Endothelial cell of umbilical vein (primary cell): ENCODE data around the gene ELMO1. TPM values are rescaled to one million over a fixed set of nuclear protein-coding genes. Genes with fewer than 3 reads are reported as not detected.

Source experiments
- BruUV-seq: library from RNA; stranded (reverse); fragments of 400-500 nt; replicated peaks from 2 replicates; lab custom pipeline; 2021; lab: Mats Ljungman, UMichigan
- CTCF ChIA-PET: fragments of 300-600, 350-600 bp; sonication (Branson Sonifier 250); formaldehyde crosslinking; loops from one replicate; lab custom pipeline; 2021; ENCODE audit warnings: antibody characterized with exemption, inconsistent platforms; lab: Charles Lee
- POLR2A ChIA-PET: fragments of 300-600, 350-600 bp; sonication (Branson Sonifier 250); formaldehyde crosslinking; loops from one replicate; lab custom pipeline; 2021; ENCODE audit warnings: antibody characterized with exemption, inconsistent platforms; lab: Charles Lee
- DNase-seq: peaks from one replicate; pipeline ENCODE4 v3.0.0-alpha.2; 2011; ENCODE audit warnings: low read depth, low spot score
- FAIRE-seq: peaks from 2 replicates; lab custom pipeline; 2011; peaks lifted over from hg19 to GRCh38; lab: Jason Lieb, UNC
- H2AFZ ChIP-seq: 2 replicates; pipeline ENCODE4 v1.6.0; 2012; ENCODE audit warnings: low read depth, low read length, control low read depth, inconsistent platforms
- H3K27ac ChIP-seq: 2 replicates; pipeline ENCODE4 v1.5.1; 2011; ENCODE audit warnings: low read depth, mild to moderate bottlenecking, control low read depth, low read length, moderate library complexity; ENCODE audit not compliant: insufficient read depth
- H3K27me3 ChIP-seq, 2 experiments: 2 replicates each; pipeline versions ENCODE4 v1.6.0 to v1.6.1; 2011; ENCODE audit warnings: low read length in 2 of 2, mixed read lengths in 1 of 2; ENCODE audit not compliant: control insufficient read depth in 2 of 2, insufficient read depth in 2 of 2
- H3K36me3 ChIP-seq, 2 experiments: 2 replicates in 1 of 2; 3 replicates in 1 of 2; pipeline ENCODE4 v1.5.1; 2011; ENCODE audit warnings: low read length in 2 of 2, mild to moderate bottlenecking in 1 of 2, moderate library complexity in 1 of 2; ENCODE audit not compliant: control insufficient read depth in 2 of 2, insufficient read depth in 2 of 2; ENCODE audit errors: extremely low read depth in 1 of 2
- H3K4me1 ChIP-seq: 3 replicates; pipeline ENCODE4 v1.5.1; 2011; ENCODE audit warnings: mild to moderate bottlenecking, low read length; ENCODE audit not compliant: control insufficient read depth, insufficient read depth; ENCODE audit errors: extremely low read depth
- H3K4me2 ChIP-seq: 2 replicates; pipeline ENCODE4 v1.6.1; 2011; ENCODE audit warnings: low read length, control low read depth, mixed read lengths; ENCODE audit not compliant: insufficient read depth
- H3K4me3 ChIP-seq, 3 experiments: fragments of 200-600 bp in 1 of 3; sonication (generic), shearing (Covaris generic) in 1 of 3; replicated peaks in 1 of 3; 2 replicates each; pipeline ENCODE4 v1.5.1; 2011 to 2016; ENCODE audit warnings: control low read depth in 3 of 3, low read length in 3 of 3, mild to moderate bottlenecking in 2 of 3, inconsistent platforms in 1 of 3, low read depth in 1 of 3, moderate library complexity in 1 of 3; ENCODE audit not compliant: insufficient read depth in 1 of 3
- H3K79me2 ChIP-seq: 2 replicates; pipeline ENCODE4 v1.6.0; 2012; ENCODE audit warnings: low read length, inconsistent platforms; ENCODE audit not compliant: control insufficient read depth, insufficient read depth
- H3K9ac ChIP-seq: replicated peaks from 2 replicates; pipeline ENCODE3; 2011; ENCODE audit warnings: low read length, control low read depth; ENCODE audit not compliant: insufficient read depth; ENCODE audit errors: extremely low read depth
- H3K9me1 ChIP-seq: replicated peaks from 3 replicates; pipeline ENCODE4 v1.6.0; 2011; ENCODE audit warnings: mild to moderate bottlenecking, low read length; ENCODE audit not compliant: control insufficient read depth, insufficient read depth; ENCODE audit errors: extremely low read depth
- H3K9me3 ChIP-seq: replicated peaks from 2 replicates; pipeline ENCODE4 v1.5.1; 2012; ENCODE audit warnings: low read length, inconsistent platforms; ENCODE audit not compliant: control insufficient read depth, insufficient read depth
- H4K20me1 ChIP-seq: replicated peaks from 2 replicates; pipeline ENCODE3; 2011; ENCODE audit warnings: mild to moderate bottlenecking, low read length; ENCODE audit not compliant: control insufficient read depth, insufficient read depth; ENCODE audit errors: extremely low read depth
- CTCF ChIP-seq, 2 donors: IDR thresholded peaks; 1 replicate in 1 of 2; 2 replicates in 1 of 2; pipeline ENCODE4 v1.5.1; 2011; ENCODE audit warnings: low read length in 2 of 2, mild to moderate bottlenecking in 2 of 2, moderate library complexity in 2 of 2, control low read depth in 1 of 2, inconsistent platforms in 1 of 2, low read depth in 1 of 2; ENCODE audit not compliant: insufficient read depth in 1 of 2; ENCODE audit errors: extremely low read depth in 1 of 2
- EZH2 ChIP-seq: IDR thresholded peaks from 2 replicates; pipeline ENCODE4 v1.6.1; 2012; ENCODE audit warnings: borderline replicate concordance, low read depth, mild to moderate bottlenecking, moderate library complexity, low read length, inconsistent platforms; ENCODE audit not compliant: severe bottlenecking
- FOS ChIP-seq: IDR thresholded peaks from 2 replicates; pipeline ENCODE4 v1.6.1; 2011; ENCODE audit warnings: mild to moderate bottlenecking, low read length, moderate library complexity, borderline replicate concordance; ENCODE audit not compliant: insufficient read depth
- GATA2 ChIP-seq: IDR thresholded peaks from 2 replicates; pipeline ENCODE4 v1.7.0; 2011; ENCODE audit warnings: low read depth, mild to moderate bottlenecking, moderate library complexity, mixed read lengths, low read length; ENCODE audit not compliant: insufficient read length, insufficient read depth
- JUN ChIP-seq: IDR thresholded peaks from 2 replicates; pipeline ENCODE4 v1.6.1; 2011; ENCODE audit warnings: borderline replicate concordance, low read depth; ENCODE audit not compliant: insufficient read length, insufficient read depth
- MAX ChIP-seq: IDR thresholded peaks from 2 replicates; pipeline ENCODE4 v1.6.1; 2011; ENCODE audit not compliant: insufficient read depth, insufficient read length
- MYC ChIP-seq: IDR thresholded peaks from one replicate; pipeline ENCODE4 v1.6.1; 2011; ENCODE audit warnings: mild to moderate bottlenecking, low read depth, low read length
- POLR2A ChIP-seq: IDR thresholded peaks from 2 replicates; pipeline ENCODE4 v1.6.1; 2012; ENCODE audit warnings: low read depth, mild to moderate bottlenecking, control low read depth, low read length
- POLR2AphosphoS5 ChIP-seq: IDR thresholded peaks from 2 replicates; pipeline ENCODE4 v1.6.1; 2012; ENCODE audit warnings: low read depth, mild to moderate bottlenecking, control low read depth, low read length, moderate library complexity; ENCODE audit not compliant: insufficient read depth
- dilution Hi-C: fragments of 300-500 bp; cut with MboI; formaldehyde crosslinking; loops from one replicate; pipeline ENCODE4 v1.15.0; 2019; ENCODE audit warnings: low sequenced_read_pairs; ENCODE audit not compliant: extremely low pct_ligation_motif_present
- intact Hi-C: fragments of 100-400 bp; cut with micrococcal nuclease; formaldehyde crosslinking; loops from one replicate; pipeline ENCODE4 v1.10.0; 2022
- polyA plus RNA-seq, 4 experiments: library from polyadenylated mRNA; depleted of rRNA in 3 of 4; stranded (reverse) in 3 of 4; unstranded in 1 of 4; fragments of >200 nt; gene quantifications; 2 replicates each; pipeline versions ENCODE4 v1.2.1 to v1.2.3, GENCODE V29; 2011 to 2012; ENCODE audit warnings: missing spikeins in 1 of 4
- total RNA-seq: library from RNA; stranded (reverse); gene quantifications from 2 replicates; pipeline ENCODE4 v1.2.3, GENCODE V29; 2021

Gene ELMO1
- total and polyA plus RNA-seq, 2 donors (not counting 3 experiments of a cell fraction or from before 2014, with no cell fraction given): 17.0 to 30.6 TPM

- H3K9ac ChIP-seq: no peak overlapping the region
- no peaks in the 10 kb centered on the region for H3K9me3 ChIP-seq
- no peaks in the 10 kb centered on the region for H4K20me1 ChIP-seq
- TF ChIP-seq EZH2: no peak
- TF ChIP-seq MAX: no peak
- no peak for TF ChIP-seq JUN
- TF ChIP-seq FOS: no peak
- TF ChIP-seq MYC: no peak
- no peak for TF ChIP-seq POLR2AphosphoS5
- TF ChIP-seq GATA2: no peak
- TF ChIP-seq CTCF (IDR thresholded peaks at IDR 0.05; ENCODE audit: extremely low read depth in 1 of 2, insufficient read depth in 1 of 2, low read depth in 1 of 2, low read length in 2 of 2): no peak
- no peak for TF ChIP-seq POLR2A
- POLR2A ChIA-PET: no interaction called here
- H3K4me1 ChIP-seq: no peaks in the 10 kb centered on the region
- no TSS peak for BruUV-seq
- H3K9me1 ChIP-seq: no peaks in the 10 kb centered on the region
- no peak overlapping the region for H3K4me3 ChIP-seq
- no peak for FAIRE-seq
- no peaks in the 10 kb centered on the region for H3K79me2 ChIP-seq
- no peak overlapping the region for H3K4me2 ChIP-seq
- CTCF ChIA-PET: interaction anchor here (1.1 to 1.2 kb wide), 2 partner anchors 12 to 138 kb away, joined by 3 read pairs; no protein-coding TSS in a partner anchor
- H3K27ac ChIP-seq: no peak overlapping the region
- intact Hi-C loops: no loop called here
- dilution Hi-C loops: no loop called here
- no peak for DNase-seq
- no peaks in the 10 kb centered on the region for H3K36me3 ChIP-seq
- no peaks in the 10 kb centered on the region for H3K27me3 ChIP-seq
- H2AFZ ChIP-seq: no peak overlapping the region
These were observed 343.7 kb downstream of the ELMO1 start for GRCh38 chr7:37104822-37105518.
